ENCODE results near the gene ARHGEF5. TPM values are rescaled to one million over a fixed set of nuclear protein-coding genes. Genes with fewer than 3 reads are reported as not detected.

Gene ARHGEF5
- total and polyA plus RNA-seq, 2 donors (not counting 1 experiment from before 2014, with no cell fraction given): 6.8 to 6.9 TPM

GRCh38 chr7:144404946-144405345, 49.7 kb downstream of the ARHGEF5 start:
- H3K9me3 Mint-ChIP-seq (ENCODE audit: insufficient read depth): no peaks in the 10 kb centered on the region
- Histone ChIP-seq H4K20me1 (ENCODE audit: control insufficient read depth, insufficient read depth, low read length, poor library complexity, severe bottlenecking) (no peaks in the 10 kb centered on the region), H2AFZ (ENCODE audit: insufficient read depth, low read depth, low read length, poor library complexity, severe bottlenecking) (no peak overlapping the region), H3K27me3 (replicated peaks in 1 of 4; ENCODE audit: control extremely low read depth in 1 of 4, control insufficient read depth in 3 of 4, insufficient read depth in 4 of 4, low read length in 3 of 4) (peaks cover 0 to 7% (median 3%) of the 10 kb centered on the region in 4 experiments), H3K9ac (ENCODE audit: low read length) (no peak overlapping the region), H3K4me1 (ENCODE audit: control insufficient read depth in 2 of 2, insufficient read depth in 2 of 2, low read length in 2 of 2) (peaks cover 0 to 73% of the 10 kb centered on the region in 2 donors), H3K4me2 (replicated peaks; ENCODE audit: low read depth, low read length, poor library complexity, severe bottlenecking) (no peak overlapping the region), H3K79me2 (ENCODE audit: control insufficient read depth, insufficient read depth, low read length) (no peaks in the 10 kb centered on the region), H3K9me3 (ENCODE audit: control extremely low read depth in 1 of 3, control insufficient read depth in 2 of 3, insufficient read depth in 1 of 3, low read length in 2 of 3) (no peaks in the 10 kb centered on the region), H3K27ac (ENCODE audit: low read length in 2 of 2) (no peak overlapping the region), H3K36me3 (replicated peaks in 1 of 2; ENCODE audit: control extremely low read depth in 1 of 2, control insufficient read depth in 1 of 2, extremely low read depth in 1 of 2, insufficient read depth in 2 of 2, low read length in 1 of 2) (no peaks in the 10 kb centered on the region), H3K4me3 (ENCODE audit: control extremely low read depth in 1 of 5, extremely low read depth in 1 of 5, insufficient read depth in 1 of 5, low read depth in 2 of 5, low read length in 4 of 5) (no peak overlapping the region)
- DNase-seq (no peak), ATAC-seq (ENCODE audit: low read depth) (no peak)
- POLR2A ChIA-PET: no interaction called here
- CTCF ChIA-PET: interaction anchor here (1.6 kb wide), 1 partner anchor 13 kb away, joined by 8 read pairs; no protein-coding TSS in a partner anchor
- TF ChIP-seq CTCF (IDR thresholded peaks at IDR 0.05) (no peak), EZH2 (IDR thresholded peaks at IDR 0.05; ENCODE audit: borderline replicate concordance, insufficient read depth, low read depth, low read length, poor library complexity, severe bottlenecking) (no peak)
- peaks cover 21% of the 10 kb centered on the region for H3K27me3 Mint-ChIP-seq
- no peak overlapping the region for H3K4me3 Mint-ChIP-seq
- no peaks in the 10 kb centered on the region for H3K4me1 Mint-ChIP-seq
- 96% methylated on average over 2 of the region's 4 CpGs for WGBS (ENCODE audit: insufficient coverage)
- intact Hi-C loops (cut with micrococcal nuclease): no loop called here
- no peak overlapping the region for H3K27ac Mint-ChIP-seq

- H2AFZ ChIP-seq (ENCODE audit: insufficient read depth, low read depth, low read length, poor library complexity, severe bottlenecking): no peak overlapping the region
- ChIA-PET CTCF (no interaction called here), POLR2A (no interaction called here)
- DNase-seq (no peak), ATAC-seq (ENCODE audit: low read depth) (no peak)
- no peak overlapping the region for H3K9ac ChIP-seq (ENCODE audit: low read length)
- peaks cover 0 to 6% (median 3%) of the 10 kb centered on the region in 4 experiments for H3K27me3 ChIP-seq (replicated peaks in 1 of 4; ENCODE audit: control extremely low read depth in 1 of 4, control insufficient read depth in 3 of 4, insufficient read depth in 4 of 4, low read length in 3 of 4)
- no peaks in the 10 kb centered on the region for H3K36me3 ChIP-seq (replicated peaks in 1 of 2; ENCODE audit: control extremely low read depth in 1 of 2, control insufficient read depth in 1 of 2, extremely low read depth in 1 of 2, insufficient read depth in 2 of 2, low read length in 1 of 2)
- no peaks in the 10 kb centered on the region for H4K20me1 ChIP-seq (ENCODE audit: control insufficient read depth, insufficient read depth, low read length, poor library complexity, severe bottlenecking)
- Mint-ChIP-seq H3K4me3 (no peak overlapping the region), H3K27me3 (peaks cover 25% of the 10 kb centered on the region), H3K27ac (no peak overlapping the region), H3K9me3 (ENCODE audit: insufficient read depth) (no peaks in the 10 kb centered on the region), H3K4me1 (no peaks in the 10 kb centered on the region)
- intact Hi-C loops (cut with micrococcal nuclease): no loop called here
- H3K79me2 ChIP-seq (ENCODE audit: control insufficient read depth, insufficient read depth, low read length): no peaks in the 10 kb centered on the region
- peaks cover 0 to 79% of the 10 kb centered on the region in 2 donors for H3K4me1 ChIP-seq (ENCODE audit: control insufficient read depth in 2 of 2, insufficient read depth in 2 of 2, low read length in 2 of 2)
- H3K4me3 ChIP-seq (ENCODE audit: control extremely low read depth in 1 of 5, extremely low read depth in 1 of 5, insufficient read depth in 1 of 5, low read depth in 2 of 5, low read length in 4 of 5): no peak overlapping the region
- H3K27ac ChIP-seq (ENCODE audit: low read length in 2 of 2): no peak overlapping the region
- no peaks in the 10 kb centered on the region for H3K9me3 ChIP-seq (ENCODE audit: control extremely low read depth in 1 of 3, control insufficient read depth in 2 of 3, insufficient read depth in 1 of 3, low read length in 2 of 3)
- H3K4me2 ChIP-seq (replicated peaks; ENCODE audit: low read depth, low read length, poor library complexity, severe bottlenecking): no peak overlapping the region
- WGBS (ENCODE audit: insufficient coverage): 86% methylated on average over 10 of the region's 12 CpGs
- TF ChIP-seq EZH2 (IDR thresholded peaks at IDR 0.05; ENCODE audit: borderline replicate concordance, insufficient read depth, low read depth, low read length, poor library complexity, severe bottlenecking) (no peak), CTCF (IDR thresholded peaks at IDR 0.05) (no peak)
Measured at GRCh38 chr7:144407266-144407931, 52.2 kb downstream of the ARHGEF5 start.
